Stimulated activated naive CD8-positive, alpha-beta T cell treated with anti-CD3 and anti-CD28 coated beads, Interleukin-15, Interleukin-2, amounts not matched to agents 100 ng/mL and 50 ng/mL, for 24 hours (primary cell): ENCODE measurements around the gene HOXD8.

Source experiments
- H3K27ac Mint-ChIP-seq: one replicate; pipeline ENCODE4 v1.8.0; 2021; ENCODE audit warnings: mild to moderate bottlenecking, mixed read lengths
- H3K27me3 Mint-ChIP-seq: one replicate; pipeline ENCODE4 v1.8.0; 2021; ENCODE audit warnings: mixed read lengths
- H3K36me3 Mint-ChIP-seq: one replicate; pipeline ENCODE4 v1.8.0; 2021; ENCODE audit warnings: low read depth, mixed read lengths
- H3K4me1 Mint-ChIP-seq: one replicate; pipeline ENCODE4 v1.8.0; 2021; ENCODE audit warnings: low read depth, mixed read lengths
- H3K4me3 Mint-ChIP-seq: one replicate; pipeline ENCODE4 v1.8.0; 2021; ENCODE audit warnings: mild to moderate bottlenecking, mixed read lengths
- H3K9me3 Mint-ChIP-seq: one replicate; pipeline ENCODE4 v1.8.0; 2021; ENCODE audit warnings: mixed read lengths

Gene HOXD8

DNA sequence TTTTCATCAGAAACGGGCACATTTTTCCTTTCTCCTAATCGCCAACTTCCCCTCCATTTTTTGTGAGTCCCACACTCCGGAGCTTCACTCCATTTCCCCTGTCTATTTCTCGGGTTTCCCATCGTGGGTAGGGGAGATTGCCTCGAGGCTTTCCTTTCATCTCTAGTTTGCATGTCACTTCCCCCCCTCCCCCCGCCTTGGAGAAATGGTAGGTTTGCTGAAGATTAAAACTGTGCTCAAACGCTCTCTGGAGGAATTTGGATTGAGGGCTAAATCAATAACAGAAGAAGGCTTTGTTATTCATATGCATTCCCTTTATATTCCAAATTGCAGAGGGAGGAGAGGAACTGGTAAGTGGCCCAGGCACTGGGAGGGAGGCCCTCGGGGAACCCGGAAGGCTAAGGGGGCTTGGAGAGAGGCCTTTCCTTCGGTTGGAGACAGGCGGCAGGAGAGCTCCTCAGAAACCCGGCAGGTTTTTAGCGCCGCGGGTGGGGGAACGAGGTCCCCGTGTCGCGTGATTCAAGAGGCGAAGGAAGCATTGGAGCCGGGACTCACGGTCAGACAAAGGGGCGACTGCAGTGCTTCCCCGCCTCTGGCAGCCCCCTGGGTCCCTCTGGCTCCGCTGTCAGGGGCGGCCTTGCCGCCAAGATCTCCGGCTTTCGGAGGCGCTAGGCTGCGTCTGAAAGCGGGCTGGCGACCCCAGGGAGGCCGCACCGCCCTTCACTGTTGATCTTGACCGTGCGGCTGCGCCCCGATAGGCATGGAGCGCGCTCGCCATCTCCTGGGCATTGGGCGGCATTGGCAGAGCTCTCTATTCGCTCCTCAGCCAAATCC lies 32.3 kb upstream of the HOXD8 start:
- Mint-ChIP-seq H3K9me3 (no peaks in the 10 kb centered on the region), H3K27ac (no peak overlapping the region), H3K27me3 (peaks cover 87% of the 10 kb centered on the region), H3K36me3 (peaks cover 4% of the 10 kb centered on the region), H3K4me1 (peaks cover 29% of the 10 kb centered on the region), H3K4me3 (peak overlapping the region; percentile 74)

DNA sequence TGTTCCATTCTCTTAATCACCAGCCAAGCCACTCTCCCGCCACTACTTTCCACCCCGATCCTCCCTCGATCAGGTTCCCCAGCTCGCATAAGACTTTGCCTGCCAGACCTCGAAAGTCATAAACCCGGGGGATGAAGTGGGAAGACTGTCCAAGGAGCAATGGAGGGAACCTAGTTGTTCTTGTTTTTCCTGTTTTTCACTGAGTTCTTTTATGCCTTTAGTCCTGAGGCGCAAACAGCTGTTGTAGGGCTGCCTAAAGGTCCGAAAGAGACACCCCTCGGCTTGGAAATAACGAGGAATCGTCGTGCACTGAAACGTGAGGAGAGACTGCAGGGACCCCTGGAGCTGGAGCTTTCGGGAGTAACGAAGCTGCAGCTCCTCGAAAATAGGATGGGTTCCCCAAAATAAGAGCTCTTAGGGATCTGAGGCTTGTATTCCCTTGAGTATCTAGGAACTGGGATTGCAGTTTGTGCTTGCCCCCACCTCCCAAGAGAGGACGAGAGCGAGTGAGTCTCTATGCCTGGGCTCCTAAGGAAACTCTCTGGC lies 31.6 kb upstream of the HOXD8 start:
- H3K27me3 Mint-ChIP-seq = peaks cover 93% of the 10 kb centered on the region
- peaks cover 4% of the 10 kb centered on the region for H3K36me3 Mint-ChIP-seq
- H3K27ac Mint-ChIP-seq = no peak overlapping the region
- H3K9me3 Mint-ChIP-seq = no peaks in the 10 kb centered on the region
- peak overlapping the region; percentile 74 for H3K4me3 Mint-ChIP-seq
- H3K4me1 Mint-ChIP-seq = peaks cover 28% of the 10 kb centered on the region

DNA sequence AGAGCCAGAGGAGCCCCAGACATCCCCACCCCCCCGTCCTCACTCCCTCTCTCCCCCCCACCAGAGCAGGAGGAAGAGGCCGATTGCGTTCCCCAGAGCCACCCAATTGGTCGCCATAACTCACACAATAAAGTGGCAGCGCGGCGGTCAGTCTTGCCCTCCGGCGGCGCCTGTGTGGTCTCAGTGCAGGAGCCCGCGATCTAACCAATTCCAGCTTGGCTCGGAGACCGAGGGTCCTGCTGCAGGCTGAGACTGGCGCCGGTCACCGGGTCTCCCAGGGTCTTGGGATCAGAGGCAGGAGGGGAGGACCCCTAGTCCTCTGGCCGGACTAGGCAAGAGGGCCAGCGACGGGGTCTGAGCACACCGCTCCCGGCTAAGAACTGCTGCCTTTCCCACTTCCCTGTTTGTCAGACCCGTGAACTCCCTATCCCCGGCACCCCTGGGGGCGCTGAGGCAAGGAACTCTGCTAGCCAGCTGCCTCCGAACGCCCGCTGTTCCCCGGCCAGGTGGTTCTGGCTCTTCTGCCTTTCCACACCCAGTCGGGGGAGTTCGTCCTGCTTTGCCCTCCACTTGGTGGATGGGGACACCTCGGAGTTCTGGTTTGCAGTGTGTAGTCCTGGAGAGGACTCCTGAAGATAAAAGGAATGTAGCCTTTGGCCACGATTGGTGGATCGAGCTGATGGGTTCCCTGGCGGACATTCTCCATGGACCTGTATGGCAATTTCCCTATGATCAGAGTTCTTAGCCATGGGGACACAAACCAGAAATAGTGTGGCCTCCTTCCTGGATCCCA lies 30.9 kb upstream of the HOXD8 start:
- Mint-ChIP-seq H3K27ac (no peak overlapping the region), H3K4me3 (peak overlapping the region; percentile 20), H3K4me1 (peaks cover 23% of the 10 kb centered on the region), H3K27me3 (peaks cover 94% of the 10 kb centered on the region), H3K36me3 (peaks cover 4% of the 10 kb centered on the region), H3K9me3 (no peaks in the 10 kb centered on the region)

DNA sequence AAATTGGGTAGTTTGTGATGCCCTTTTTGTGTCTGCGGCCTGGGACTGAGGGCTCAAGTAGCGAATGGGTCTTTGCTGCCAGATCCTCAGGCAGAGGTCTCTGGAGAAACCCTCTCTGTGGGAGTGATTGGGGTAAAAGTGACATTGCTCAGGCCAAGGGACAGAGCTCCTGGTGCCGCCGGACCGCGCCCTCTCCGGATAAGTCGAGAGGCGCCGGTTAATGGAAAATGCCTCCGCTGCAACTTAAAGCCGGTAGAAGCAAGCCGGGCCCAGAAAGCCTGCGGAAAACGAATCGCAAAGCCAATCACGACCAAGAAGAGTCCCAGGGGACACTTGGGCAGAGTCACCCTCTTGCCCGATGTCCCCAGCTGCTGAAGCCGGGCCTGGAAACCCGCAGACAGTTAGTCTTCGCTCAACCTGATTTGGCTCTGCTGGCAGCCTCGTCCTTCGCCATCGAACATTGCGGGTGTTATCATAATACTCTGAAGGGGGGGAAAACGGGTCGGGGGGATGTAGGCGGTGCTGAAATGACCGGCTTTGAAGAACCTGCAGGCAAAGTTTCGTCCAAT lies 30.3 kb upstream of the HOXD8 start:
- no peaks in the 10 kb centered on the region for H3K9me3 Mint-ChIP-seq
- no peaks in the 10 kb centered on the region for H3K36me3 Mint-ChIP-seq
- H3K4me1 Mint-ChIP-seq = peaks cover 21% of the 10 kb centered on the region
- peaks cover 94% of the 10 kb centered on the region for H3K27me3 Mint-ChIP-seq
- H3K4me3 Mint-ChIP-seq = peak overlapping the region; percentile 20
- no peak overlapping the region for H3K27ac Mint-ChIP-seq

DNA sequence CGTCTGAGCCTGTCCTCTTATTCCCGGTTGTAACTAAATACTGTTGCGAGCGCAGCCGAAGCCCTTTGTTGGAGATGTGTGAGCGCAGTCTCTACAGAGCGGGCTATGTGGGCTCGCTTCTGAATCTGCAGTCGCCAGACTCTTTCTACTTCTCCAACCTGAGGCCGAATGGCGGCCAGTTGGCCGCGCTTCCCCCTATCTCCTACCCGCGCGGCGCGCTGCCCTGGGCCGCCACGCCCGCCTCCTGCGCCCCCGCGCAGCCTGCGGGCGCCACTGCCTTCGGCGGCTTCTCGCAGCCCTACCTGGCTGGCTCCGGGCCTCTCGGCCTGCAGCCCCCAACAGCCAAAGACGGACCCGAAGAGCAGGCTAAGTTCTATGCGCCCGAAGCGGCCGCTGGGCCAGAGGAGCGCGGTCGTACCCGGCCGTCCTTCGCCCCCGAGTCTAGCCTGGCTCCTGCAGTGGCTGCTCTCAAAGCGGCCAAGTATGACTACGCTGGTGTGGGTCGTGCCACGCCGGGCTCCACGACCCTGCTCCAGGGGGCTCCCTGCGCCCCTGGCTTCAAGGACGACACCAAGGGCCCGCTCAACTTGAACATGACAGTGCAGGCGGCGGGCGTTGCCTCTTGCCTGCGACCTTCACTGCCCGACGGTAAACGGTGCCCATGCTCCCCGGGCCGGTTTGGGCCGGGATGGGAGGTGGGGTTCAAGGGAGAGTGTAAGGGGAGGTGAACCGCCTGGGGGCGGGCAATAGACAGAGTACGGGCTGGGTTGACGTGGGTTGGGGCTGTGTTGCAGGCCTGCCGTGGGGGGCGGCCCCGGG lies 29.6 kb upstream of the HOXD8 start, which contains the start of gene HOXD12:
Gene HOXD12 (plus strand): TSS at position 68 of the 819 bp plus-strand sequence. CDS start 7 bp downstream, at position 75.
- Mint-ChIP-seq H3K27me3 (peaks cover 94% of the 10 kb centered on the region), H3K27ac (no peak within 1 kb of the TSS), H3K4me1 (peaks cover 24% of the 10 kb centered on the region), H3K9me3 (no peaks in the 10 kb centered on the region), H3K36me3 (no peaks in the 10 kb centered on the region), H3K4me3 (peak within 1 kb of the TSS; percentile 20)

DNA sequence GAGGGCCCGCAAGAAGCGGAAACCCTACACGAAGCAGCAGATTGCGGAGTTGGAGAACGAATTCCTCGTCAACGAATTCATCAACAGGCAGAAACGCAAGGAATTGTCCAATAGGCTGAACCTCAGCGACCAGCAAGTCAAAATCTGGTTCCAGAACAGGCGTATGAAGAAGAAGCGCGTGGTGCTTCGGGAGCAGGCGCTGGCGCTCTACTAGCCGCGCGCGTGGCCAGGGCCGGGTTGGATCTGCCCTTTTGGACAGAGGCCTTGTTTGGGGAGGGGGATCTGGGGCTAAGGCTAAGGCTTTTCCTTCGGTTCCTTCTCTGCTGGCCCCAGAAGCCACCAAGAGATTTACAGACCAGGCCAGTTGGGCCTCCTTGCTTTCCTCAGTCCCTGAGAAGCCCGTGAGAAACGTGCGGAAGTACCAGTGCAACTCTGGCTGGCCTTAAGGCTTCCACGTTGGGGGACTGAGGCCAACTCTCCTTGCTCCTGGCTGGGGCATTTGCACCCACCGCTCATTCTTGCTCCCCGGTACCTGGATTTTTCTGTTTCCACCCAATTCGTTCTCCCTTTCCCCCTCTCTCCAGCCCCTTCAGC lies 28.9 kb upstream of the HOXD8 start:
- H3K36me3 Mint-ChIP-seq = no peaks in the 10 kb centered on the region
- H3K4me3 Mint-ChIP-seq = no peak overlapping the region
- H3K27ac Mint-ChIP-seq = no peak overlapping the region

DNA sequence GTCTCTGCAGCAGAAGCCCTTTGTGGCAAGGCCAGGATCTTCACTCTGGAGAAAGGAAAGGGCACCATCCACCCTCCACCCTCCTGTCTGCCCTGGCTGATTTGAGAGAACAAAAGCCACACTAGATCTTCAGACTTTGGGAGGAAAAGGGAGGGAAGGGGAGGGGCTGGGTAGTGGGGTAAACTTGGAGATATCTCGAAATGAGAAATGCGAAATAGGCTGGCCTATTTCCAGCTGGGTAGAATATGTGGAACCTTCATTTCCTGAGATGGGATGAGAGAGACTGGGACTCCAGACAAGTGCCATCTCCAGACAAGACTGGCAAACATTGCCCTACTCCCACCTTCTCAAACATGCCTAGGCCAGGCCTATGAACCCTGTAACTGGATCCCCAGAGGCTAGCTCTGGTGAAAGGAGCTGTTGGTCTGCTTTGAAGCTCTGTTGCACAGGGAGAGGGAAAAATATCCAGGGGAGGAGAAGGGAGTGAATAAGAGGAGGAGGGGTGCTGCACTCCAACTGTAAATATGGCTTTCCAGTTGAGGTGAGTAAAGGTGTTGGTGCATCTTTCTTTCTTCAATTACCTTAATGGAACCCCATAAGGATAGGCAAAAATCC lies 28.2 kb upstream of the HOXD8 start:
- Mint-ChIP-seq H3K27me3 (peaks cover 94% of the 10 kb centered on the region), H3K4me3 (no peak overlapping the region), H3K36me3 (no peaks in the 10 kb centered on the region), H3K4me1 (peaks cover 29% of the 10 kb centered on the region), H3K9me3 (no peaks in the 10 kb centered on the region), H3K27ac (no peak overlapping the region)

More for the DNA sequence above, 28.9 kb upstream of the HOXD8 start:
- Mint-ChIP-seq H3K9me3 (no peaks in the 10 kb centered on the region), H3K4me1 (peaks cover 24% of the 10 kb centered on the region), H3K27me3 (peaks cover 94% of the 10 kb centered on the region)

DNA sequence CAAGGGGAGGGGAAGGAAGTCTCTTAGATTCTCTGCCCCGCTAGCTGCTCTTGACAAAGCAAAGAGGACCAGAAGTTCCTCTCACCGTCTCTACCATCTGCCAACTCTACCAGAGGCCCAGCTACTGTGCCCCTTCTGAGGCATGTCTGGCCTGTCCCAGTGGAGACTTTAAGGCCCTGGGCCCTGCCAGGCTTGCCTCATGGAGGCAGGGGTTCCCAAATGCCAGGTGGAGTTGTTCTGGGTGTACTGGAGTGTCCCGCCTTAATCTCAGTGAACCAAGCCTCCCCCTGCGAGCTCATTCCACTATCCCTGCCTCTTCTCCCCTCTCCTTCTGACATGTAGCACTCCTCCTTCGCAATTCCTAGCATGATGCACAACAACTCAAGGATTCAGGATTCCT lies 27.7 kb upstream of the HOXD8 start:
- peaks cover 27% of the 10 kb centered on the region for H3K4me1 Mint-ChIP-seq
- peaks cover 92% of the 10 kb centered on the region for H3K27me3 Mint-ChIP-seq
- H3K4me3 Mint-ChIP-seq = no peak overlapping the region
- H3K27ac Mint-ChIP-seq = no peak overlapping the region
- no peaks in the 10 kb centered on the region for H3K9me3 Mint-ChIP-seq
- H3K36me3 Mint-ChIP-seq = no peaks in the 10 kb centered on the region

DNA sequence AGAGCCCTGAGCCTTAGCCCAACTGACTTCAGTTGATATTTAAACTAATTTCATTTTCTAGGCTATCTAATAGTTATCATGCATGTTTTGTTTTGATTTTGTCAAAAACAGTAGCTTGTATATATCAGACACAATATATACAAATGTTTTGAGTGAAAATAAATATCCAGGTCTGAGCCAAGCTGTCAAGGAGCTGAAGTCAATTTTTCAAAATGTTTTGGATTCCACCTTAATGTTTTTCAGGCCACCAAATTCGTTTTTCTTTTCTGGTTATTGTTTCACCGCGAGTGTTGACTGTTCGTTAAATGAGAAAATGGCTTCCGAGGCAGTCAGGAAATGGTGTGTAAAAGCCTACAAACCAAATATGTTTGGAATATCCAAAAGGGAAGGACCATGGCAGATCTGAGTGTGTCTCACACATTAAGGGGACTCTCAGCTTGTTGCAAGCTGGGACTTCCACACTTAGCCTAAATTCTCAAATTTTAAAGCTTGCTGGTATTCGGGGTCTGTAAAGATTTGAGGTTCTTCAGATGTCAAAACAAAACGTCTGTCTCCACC lies 27.1 kb upstream of the HOXD8 start:
- Mint-ChIP-seq H3K9me3 (no peaks in the 10 kb centered on the region), H3K4me1 (peaks cover 26% of the 10 kb centered on the region), H3K36me3 (no peaks in the 10 kb centered on the region), H3K27me3 (peaks cover 90% of the 10 kb centered on the region), H3K27ac (no peak overlapping the region), H3K4me3 (no peak overlapping the region)

DNA sequence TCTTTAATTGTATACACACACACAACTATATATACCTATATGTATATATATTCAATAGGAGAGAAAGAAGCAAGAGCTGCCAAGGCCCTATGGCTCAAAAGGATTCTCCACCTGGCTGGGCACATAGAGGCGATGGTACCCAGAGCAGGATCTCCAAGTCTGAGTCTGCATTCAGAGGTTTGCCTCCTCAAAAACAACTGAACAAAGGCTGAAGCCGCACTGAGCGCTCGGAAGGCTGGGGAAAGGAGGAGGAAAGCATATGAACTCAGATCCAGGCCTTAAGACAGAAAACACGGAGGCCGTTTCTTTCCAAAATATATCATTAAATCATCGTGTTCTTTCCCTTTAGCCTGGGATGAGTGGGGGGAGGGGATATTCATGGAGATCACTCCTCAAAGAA lies 26.3 kb upstream of the HOXD8 start:
- no peaks in the 10 kb centered on the region for H3K9me3 Mint-ChIP-seq
- H3K27me3 Mint-ChIP-seq = peaks cover 83% of the 10 kb centered on the region
- H3K36me3 Mint-ChIP-seq = no peaks in the 10 kb centered on the region
- no peak overlapping the region for H3K27ac Mint-ChIP-seq
- H3K4me3 Mint-ChIP-seq = no peak overlapping the region
- H3K4me1 Mint-ChIP-seq = peaks cover 18% of the 10 kb centered on the region

DNA sequence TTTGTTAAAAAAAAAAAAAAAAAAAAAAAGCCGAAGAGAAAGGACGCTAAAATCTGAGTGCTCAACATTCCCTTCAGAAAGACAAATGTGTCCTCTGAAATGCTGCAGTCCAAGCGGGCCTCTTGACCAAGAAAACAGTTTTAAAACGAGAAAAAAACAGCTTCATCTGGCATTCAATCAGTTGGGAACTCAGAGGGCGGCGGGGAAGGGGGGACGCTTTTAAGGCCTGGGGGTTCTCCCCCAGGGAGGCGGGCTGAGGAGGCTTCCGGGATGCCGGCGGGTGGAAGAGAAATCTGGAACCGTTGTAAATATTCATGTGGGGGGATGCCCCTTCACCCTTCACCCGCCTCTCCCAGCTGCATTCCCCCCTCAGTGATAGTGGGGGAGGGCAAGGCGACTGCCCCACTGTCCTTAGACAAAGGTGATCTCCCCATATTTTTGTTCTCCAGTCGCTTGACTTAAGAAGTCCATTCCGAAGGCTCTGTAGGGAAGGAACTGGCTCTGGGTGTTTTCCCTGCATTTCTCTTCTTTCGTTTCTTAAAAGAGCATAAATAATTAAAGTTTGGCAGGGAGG lies 25.7 kb upstream of the HOXD8 start:
- no peak overlapping the region for H3K4me3 Mint-ChIP-seq
- peaks cover 86% of the 10 kb centered on the region for H3K27me3 Mint-ChIP-seq

DNA sequence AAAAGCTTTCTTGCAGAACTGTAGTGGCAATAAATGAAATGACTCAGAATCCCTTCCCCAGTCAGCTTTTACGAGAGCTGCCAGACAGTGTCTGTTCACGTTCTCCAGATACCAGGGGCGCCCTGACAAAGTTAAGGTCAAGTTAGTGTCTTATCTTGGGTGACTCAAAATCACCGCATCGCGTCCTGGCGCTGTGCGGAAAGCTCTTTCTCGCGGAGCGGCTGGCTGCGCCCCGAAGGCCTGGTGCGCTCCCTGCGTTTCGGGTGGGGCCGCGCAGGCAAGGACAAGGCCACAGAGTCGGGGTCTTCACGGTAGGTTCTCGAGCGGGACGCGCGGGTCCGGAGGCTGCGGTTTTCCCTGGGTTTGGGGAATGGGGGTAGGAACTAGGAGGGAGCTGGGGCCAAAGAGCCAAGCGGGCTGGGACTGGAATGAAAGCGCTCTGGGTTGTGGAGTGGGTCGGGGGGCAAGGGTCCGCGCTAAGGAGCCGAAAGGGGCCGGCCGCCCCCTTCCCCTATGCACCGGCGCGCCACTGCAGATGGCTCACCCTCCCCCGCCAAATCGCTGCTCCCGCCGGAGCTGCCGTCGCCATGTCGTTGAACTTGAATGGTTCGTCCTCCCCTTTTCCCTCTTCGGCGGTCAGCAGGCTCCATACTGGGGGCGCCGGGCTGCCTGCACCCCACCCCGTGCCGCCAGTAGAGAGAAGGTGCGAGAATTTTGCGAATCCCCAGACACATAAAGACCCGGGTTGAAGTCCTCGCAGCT lies 25.0 kb upstream of the HOXD8 start:
- Mint-ChIP-seq H3K9me3 (peaks cover 3% of the 10 kb centered on the region), H3K4me3 (no peak overlapping the region), H3K27ac (no peak overlapping the region), H3K36me3 (peaks cover 8% of the 10 kb centered on the region), H3K27me3 (peaks cover 86% of the 10 kb centered on the region), H3K4me1 (peaks cover 30% of the 10 kb centered on the region)

More for the DNA sequence above, 25.7 kb upstream of the HOXD8 start:
- Mint-ChIP-seq H3K27ac (no peak overlapping the region), H3K9me3 (no peaks in the 10 kb centered on the region), H3K4me1 (peaks cover 23% of the 10 kb centered on the region), H3K36me3 (peaks cover 1% of the 10 kb centered on the region)
